HG03432 (cell line): ENCODE results near the gene TRIOBP.
"Not testable (repeated sequence)": the region's sequence is repeated elsewhere in the genome, so short reads cannot be mapped to it uniquely, and the experiment has no call there.

Source experiments
- ATAC-seq: cut with Tn5 transposase; IDR thresholded peaks from one replicate; pipeline ENCODE4 v1.9.1; 2021; ENCODE audit warnings: mild to moderate bottlenecking, moderate library complexity; ENCODE audit not compliant: unreplicated experiment

TRIOBP gene

DNA sequence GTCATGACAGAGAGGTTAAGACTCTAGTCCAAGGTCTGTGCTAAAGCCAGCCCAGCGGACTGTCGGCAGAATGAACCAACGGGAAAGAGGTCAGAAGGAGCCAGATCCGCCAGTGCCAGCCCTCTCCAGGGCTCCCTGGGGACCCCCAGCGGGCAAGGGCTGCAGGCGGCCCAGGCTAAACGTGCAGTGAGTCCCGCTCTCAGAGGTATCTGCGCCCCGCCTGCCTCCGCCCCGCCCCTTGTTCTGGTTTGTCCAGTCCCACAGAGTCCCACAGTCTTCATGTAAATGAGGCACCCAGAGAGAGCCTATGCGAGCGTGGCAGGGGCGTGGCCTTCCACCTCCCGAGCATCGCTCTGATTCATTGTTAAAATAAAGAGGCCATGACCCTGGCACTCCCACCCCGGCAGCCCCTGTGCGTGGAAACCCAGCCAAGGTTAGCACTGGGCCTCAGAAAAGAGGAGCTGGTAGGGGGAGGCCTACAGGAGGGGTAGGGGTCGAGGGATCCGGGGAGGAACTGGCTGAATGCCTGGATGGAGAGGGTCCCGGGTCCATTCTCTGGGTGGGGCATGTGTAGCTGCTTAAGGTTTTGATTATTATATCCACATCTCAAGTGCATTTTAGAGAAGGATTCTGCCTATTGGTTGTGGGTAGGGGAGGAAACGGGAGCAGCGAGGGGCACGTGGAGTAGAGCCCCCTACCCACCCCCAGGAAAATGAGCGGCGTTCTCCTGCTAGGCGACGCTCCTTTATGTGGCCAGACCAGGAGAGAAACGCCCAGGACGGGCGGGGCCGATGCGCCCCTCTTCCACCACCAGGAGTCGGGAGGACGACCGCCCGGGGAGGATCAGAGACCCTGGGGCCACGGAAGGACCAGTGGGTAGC is at the start of gene TRIOBP:
TRIOBP (plus strand) TSS at position 392 of the 881 bp plus-strand sequence. CDS start 4,318 bp downstream, outside the sequence.
- peak; percentile 94 for ATAC-seq

DNA sequence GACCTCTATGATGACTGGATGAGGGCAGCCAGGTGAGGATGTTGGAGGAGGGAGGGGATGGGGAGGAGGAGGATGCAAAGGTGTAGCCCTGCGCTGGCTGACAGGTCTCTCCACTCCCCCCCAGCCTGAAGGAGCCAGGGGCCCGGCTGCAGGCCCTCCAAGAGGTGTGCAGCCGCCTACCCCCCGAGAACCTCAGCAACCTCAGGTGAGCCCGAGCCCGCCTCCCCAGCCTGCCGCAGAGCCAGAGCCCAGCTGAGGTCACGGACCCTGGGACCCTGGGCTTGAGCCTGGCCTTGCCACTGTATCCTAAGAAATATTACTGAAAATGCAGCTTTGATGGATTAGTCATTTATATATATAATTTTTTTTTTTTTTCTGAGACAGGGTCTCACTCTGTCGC is 49.5 kb upstream of the TRIOBP start:
- no peak for ATAC-seq

DNA sequence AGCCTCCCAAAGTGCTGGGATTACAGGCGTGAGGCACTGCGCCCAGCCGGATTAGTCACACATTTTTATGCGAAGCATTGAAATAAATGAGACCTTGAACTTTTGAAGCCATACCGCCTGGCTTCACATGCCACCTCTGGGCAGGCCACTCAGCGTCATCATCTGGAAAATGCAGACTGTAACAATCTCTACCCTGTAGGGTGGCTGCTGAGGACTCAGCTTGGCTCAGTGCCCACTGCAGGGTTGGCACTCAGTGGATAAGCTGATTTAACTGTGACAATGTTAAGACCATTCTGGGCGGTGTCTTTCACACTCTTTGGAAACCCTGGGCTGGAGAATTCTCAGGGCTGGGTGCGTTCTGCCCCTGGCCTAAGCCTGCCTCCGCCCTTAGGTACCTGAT is 48.9 kb upstream of the TRIOBP start:
- ATAC-seq: no peak

GRCh38 chr22:37650463-37651136 is 46.2 kb upstream of the TRIOBP start:
- no peak for ATAC-seq

DNA sequence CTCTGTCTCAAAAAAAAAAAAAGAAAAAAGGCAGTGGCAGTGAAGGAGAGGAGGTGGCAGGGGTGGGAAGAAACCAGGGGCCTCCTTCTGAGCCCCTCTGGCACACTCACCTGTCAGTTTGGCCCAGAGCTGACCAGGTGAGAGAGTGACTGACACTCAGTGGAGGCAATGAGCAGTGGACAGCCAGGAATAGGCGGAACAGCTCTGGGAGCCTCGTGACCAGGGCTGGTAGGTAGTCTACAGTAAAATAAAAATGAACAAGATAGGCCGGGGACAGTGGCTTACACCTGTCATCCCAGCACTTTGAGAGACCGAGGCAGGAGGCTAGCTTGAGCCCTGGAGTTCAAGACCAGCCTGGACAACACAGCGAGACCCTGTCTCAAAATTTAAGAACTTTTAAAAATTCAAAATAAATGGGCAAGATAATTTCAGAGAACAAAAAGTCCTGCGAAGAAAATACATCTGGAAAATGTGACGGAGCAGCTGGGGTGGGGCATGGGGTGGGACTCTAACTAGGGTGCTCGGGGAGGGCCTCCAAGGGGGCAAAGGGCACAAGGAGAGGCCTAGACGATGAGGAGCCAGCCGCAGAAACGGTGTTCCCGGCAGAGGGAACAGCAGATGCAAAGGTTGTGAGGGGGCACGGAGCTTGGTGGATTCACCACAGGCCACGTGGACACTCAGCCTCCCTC is 42.1 kb upstream of the TRIOBP start:
- no peak for ATAC-seq

DNA sequence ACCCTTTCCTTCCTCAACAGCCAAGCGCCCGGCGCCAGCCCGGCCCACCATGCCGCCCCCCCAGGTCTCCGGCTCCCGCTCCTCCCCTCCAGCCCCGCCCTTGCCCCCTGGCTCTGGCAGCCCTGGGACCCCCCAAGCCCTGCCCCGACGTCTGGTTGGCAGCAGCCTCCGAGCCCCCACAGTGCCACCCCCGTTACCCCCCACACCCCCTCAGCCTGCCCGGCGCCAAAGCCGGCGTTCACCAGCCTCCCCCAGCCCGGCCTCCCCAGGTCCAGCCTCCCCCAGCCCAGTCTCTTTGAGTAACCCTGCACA is 41.6 kb upstream of the TRIOBP start:
- no peak for ATAC-seq

- ATAC-seq: not testable (repeated sequence)
Measured at GRCh38 chr22:37656583-37656982, 40.3 kb upstream of the TRIOBP start.

DNA sequence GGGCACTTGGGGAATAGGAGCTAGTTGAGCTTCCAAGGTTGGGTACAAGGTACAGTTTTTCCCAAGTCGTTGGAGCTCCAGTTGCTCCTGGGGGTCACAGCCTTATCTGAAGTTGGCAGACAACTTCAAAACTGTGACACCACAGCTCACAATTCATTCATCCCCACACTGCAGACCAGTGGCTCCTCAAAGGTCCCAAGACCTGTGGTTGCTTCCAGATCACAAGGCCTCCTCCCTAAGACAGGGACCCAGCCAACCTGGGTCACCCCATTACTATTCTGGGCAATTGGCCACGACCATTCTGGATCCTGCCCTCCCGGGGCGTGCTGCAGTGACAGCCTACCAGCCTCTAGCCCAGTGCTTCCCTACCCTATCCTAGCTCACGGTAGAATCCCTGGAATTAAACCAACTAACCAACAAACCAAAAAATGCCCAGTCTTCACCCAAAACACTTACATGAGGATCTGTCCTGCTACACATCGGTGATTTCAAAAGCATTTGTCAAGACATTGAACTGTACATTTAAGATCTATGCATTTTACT is 39.2 kb upstream of the TRIOBP start:
- no peak for ATAC-seq

DNA sequence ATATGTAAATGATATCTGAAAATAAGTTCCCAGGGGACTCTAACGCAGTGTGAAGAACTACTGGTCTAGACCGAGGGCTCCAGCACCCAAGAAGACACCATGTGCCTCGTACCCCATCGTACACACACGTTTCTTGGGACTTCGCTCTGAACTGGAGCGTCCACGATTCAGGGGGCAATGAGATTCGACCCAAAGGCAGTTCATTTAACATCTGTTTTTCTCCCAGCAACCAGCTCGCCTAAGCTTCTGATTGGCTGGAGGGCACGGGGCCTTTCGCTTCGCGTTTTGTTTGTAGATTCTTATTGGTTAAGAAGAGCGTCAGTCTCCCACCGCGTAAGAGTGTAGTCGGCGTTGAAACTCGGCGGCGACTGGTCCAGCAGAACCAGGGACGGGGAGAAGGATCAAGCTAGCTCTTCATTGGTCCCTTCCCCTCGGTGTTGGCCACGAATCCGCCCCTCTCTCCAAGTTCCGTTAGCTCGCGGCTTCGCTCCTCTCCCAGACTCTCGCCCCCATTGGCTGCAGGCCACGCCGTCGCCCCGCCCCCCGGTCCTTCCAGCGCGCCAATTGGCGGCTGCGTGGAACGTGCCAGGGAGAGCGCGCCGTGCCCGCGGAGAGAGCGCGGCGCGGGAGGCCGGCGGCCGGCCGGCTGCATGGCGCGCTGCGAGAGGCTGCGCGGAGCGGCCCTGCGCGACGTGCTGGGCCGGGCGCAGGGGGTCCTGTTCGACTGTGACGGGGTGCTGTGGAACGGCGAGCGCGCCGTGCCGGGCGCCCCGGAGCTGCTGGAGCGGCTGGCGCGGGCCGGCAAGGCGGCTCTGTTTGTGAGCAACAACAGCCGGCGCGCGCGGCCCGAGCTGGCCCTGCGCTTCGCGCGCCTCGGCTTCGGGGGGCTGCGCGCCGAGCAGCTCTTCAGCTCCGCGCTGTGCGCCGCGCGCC is 38.4 kb upstream of the TRIOBP start, which contains the start of gene PDXP:
PDXP (plus strand) TSS at position 591 of the 933 bp plus-strand sequence; CDS start at position 651, 60 bp downstream.
- peak; percentile 74 for ATAC-seq

DNA sequence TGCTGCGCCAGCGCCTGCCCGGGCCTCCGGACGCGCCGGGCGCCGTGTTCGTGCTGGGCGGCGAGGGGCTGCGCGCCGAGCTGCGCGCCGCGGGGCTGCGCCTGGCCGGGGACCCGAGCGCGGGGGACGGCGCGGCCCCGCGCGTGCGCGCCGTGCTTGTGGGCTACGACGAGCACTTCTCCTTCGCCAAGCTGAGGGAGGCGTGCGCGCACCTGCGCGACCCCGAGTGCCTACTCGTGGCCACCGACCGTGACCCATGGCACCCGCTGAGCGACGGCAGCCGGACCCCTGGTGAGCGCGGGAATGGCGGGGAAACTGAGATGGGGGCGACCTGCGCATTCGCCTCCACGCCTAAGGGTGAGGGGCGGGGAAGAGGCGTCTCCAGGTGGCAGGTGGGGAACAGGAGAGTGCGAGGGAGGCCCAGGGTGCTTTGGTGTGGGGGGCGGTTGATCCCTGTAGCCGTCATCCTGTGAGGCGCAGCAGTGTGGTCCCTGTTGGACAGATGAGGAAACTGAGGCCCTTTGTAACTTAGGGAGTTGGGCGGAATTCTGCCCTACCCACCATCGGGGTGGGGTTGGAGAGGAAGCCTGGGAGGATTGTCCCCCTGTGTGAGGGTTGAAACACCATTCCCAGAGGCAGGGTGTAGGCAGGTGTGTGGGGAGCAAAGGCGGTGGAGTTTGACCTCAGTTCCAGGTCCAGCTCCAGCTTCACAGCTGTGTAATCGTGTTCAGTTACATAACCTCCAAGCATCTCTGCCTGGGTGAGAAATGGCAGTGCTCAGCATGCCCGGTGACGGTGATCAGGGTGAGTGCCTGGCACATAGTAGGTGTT is 37.6 kb upstream of the TRIOBP start:
- ATAC-seq: peak; percentile 23

DNA sequence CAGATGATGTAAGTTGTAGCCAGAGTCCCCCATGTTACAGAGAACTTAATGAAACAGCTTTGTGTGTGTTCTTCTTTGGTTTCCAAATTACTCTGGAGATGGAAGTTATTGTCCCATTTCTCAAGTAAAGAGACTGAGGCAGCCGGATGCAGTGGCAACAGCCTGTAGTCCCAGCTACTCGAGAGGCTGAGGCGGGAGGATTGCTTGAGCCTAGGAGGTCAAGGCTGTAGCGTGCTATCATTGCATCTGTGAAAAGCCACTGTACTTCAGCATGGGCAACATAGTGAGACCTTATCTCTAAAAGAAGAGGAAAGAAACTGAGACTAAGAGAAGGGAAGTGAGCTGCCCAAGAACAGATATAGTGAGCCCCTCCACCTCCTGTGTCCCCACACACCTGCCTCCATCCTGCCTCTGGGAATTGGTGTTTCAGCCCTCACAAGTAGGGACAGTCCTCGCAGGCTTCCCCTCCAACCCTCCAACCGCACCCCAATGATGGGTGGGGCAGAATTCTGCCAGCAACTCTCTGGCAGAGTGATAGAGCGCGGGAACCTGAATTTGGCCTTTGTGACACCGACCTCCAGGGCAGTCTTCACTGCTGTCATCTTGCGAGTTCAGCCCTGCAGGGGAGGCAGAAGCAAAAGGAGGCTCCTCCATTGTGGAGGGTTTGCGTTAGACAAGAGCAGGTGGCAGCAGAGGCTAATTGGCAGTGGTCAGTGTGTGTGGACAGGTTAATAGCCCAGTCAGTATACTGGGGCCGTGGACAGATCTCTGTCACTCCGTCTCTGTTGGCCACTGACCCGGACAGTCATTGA is 36.7 kb upstream of the TRIOBP start:
- ATAC-seq: no peak

DNA sequence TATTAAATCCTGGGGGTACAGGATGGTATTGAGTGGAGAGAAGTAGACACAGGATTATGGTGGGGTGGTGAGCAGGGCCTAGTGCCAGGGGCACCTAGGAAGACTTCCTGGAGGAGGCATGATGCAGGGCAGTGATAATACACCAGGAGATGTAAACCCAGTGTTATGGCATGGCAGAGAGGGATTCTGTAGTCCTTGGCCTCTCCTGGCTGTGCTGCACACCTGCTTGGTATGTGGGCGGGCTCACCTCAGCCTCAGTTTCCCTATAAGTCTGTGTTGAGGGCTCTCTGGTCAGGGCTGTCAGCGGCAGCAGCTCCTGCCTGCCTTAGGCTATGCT is 36.2 kb upstream of the TRIOBP start:
- no peak for ATAC-seq

DNA sequence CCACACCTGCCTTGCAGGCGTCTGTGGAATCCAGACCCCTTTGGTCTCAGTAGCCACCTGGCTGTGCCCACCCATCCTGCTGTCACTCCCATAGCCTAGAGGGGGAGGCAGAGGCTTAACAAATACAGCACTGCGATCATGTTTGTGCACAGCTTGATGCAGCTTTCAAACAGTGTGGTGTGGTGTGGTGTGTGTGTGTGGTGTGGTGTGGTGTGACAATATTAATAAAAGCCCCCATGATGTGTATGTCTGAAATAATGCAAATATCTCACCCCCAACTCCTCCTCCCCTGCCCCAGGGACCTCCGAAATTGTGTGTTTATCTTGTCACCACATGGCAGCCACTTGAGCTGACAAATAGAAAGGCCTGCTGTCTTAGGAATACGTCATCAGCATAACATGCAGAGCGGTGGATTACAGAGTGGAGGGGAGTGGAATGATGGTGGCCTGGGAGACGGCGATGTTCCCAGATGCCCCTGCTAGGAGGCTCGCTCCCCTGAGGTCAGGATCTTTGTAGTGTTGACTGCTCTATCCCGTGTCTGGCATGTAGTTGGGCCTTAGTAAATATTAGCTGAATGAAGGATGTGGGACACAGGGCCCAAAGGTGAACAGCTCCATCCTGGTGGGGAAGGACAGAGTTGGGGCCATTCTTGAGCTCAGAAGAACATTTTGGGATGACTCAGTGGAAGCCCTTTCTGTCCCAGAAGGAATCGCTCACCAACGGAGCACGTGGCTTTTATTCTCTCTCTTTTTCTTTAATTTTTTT is 35.5 kb upstream of the TRIOBP start:
- no peak for ATAC-seq

- no peak for ATAC-seq
Measured at GRCh38 chr22:37662039-37662438, 34.8 kb upstream of the TRIOBP start.

DNA sequence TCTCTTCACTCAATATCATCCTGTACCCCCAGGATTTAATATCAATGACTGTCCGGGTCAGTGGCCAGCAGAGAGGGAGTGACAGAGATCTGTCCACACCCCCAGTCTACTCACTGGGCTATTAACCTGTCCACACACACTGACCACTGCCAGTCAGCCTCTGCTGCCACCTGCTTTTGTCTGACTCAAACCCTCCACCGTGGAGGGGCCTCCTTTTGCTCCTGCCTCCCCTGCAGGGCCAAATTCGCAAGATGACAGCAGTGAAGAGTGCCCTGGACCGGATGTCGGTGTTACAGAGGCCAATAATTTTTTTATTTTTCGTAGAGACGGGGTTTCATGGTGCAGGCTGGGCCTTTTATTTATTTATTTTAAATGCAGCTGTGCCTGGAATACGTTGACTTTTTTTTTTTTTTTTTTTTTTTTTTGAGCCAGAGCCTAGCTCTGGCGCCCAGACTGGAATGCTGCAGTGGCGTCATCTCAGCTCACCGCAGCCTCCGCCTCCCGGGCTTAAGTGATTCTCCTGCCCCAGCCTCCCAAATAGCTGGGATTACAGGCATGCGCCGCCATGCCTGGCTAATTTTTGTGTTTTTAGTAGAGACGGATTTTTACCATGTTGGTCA is 33.2 kb upstream of the TRIOBP start:
- no peak for ATAC-seq

GRCh38 chr22:37664249-37665101 is 32.4 kb upstream of the TRIOBP start:
- no peak for ATAC-seq

- ATAC-seq: no peak
Measured at GRCh38 chr22:37665487-37665886, 31.4 kb upstream of the TRIOBP start.
